Activated T-cell treated with anti-CD3 and anti-CD28 coated beads, Interleukin-2, amount 50 U/mL, for 72 hours (primary cell): ENCODE results near the gene PPP3R2. TPM values are rescaled to one million over a fixed set of nuclear protein-coding genes. Genes with fewer than 3 reads are reported as not detected.
"Not testable (repeated sequence)": the region's sequence is repeated elsewhere in the genome, so short reads cannot be mapped to it uniquely, and the experiment has no call there.

Experiments used
- ATAC-seq, 2 donors: fragments of 150-1000 bp; cut with Tn5 transposase; replicated peaks in 1 of 2; 2 replicates each; pipeline ENCODE4 v1.10.0; 2021; ENCODE audit warnings: moderate library complexity in 2 of 2, mild to moderate bottlenecking in 1 of 2
- DNase-seq, 2 donors: peaks; one replicate each; pipeline ENCODE4 v3.0.0; 2021 to 2022; ENCODE audit warnings: mixed read lengths in 1 of 2
- H3K27ac Mint-ChIP-seq: one replicate; pipeline ENCODE4 v1.8.0; 2022; ENCODE audit warnings: mild to moderate bottlenecking, moderate library complexity, mixed read lengths
- H3K27me3 Mint-ChIP-seq: one replicate; pipeline ENCODE4 v1.8.0; 2022; ENCODE audit warnings: low read depth, mixed read lengths
- H3K36me3 Mint-ChIP-seq, 2 donors: one replicate each; pipeline ENCODE4 v1.8.0; 2022; ENCODE audit warnings: mixed read lengths in 2 of 2, mild to moderate bottlenecking in 1 of 2; ENCODE audit not compliant: insufficient read depth in 2 of 2
- H3K4me1 Mint-ChIP-seq: one replicate; pipeline ENCODE4 v1.8.0; 2022; ENCODE audit warnings: low read depth, mixed read lengths
- H3K4me3 Mint-ChIP-seq, 2 donors: one replicate each; pipeline ENCODE4 v1.8.0; 2022; ENCODE audit warnings: mild to moderate bottlenecking in 2 of 2, mixed read lengths in 2 of 2, moderate library complexity in 2 of 2
- H3K9me3 Mint-ChIP-seq, 2 donors: one replicate each; pipeline ENCODE4 v1.8.0; 2022; ENCODE audit warnings: mixed read lengths in 2 of 2
- total RNA-seq, 2 donors: library from RNA; stranded (reverse); gene quantifications; one replicate each; pipeline ENCODE4 v1.2.3, GENCODE V29; 2022

The PPP3R2 gene
- total RNA-seq, 2 donors from 2014 or later: not detected

DNA sequence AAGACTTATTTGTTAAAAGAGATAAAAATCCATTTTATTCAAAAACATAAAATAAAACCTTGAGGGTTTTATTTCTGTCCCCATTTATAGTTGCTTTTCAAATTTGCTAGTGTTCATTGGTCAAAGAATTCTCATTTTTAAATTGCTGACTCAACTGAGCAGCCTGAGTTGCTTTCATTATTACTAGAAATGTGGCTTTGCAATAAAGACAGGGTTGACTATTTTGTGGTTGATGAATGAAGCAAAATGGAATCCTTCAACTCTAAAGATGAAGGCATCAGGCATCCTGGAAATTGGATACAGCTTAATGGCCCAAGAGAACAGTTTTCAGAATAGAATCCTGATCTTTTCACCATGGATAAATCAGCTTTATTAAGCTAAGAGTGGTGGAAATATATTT lies 23.9 kb upstream of the PPP3R2 start:
- DNase-seq (no peak), ATAC-seq (peak; percentile 41 to 71)
- Mint-ChIP-seq H3K27me3 (no peaks in the 10 kb centered on the region), H3K27ac (no peak overlapping the region), H3K36me3 (no peaks in the 10 kb centered on the region), H3K4me1 (no peaks in the 10 kb centered on the region), H3K9me3 (no peaks in the 10 kb centered on the region), H3K4me3 (no peak overlapping the region)

DNA sequence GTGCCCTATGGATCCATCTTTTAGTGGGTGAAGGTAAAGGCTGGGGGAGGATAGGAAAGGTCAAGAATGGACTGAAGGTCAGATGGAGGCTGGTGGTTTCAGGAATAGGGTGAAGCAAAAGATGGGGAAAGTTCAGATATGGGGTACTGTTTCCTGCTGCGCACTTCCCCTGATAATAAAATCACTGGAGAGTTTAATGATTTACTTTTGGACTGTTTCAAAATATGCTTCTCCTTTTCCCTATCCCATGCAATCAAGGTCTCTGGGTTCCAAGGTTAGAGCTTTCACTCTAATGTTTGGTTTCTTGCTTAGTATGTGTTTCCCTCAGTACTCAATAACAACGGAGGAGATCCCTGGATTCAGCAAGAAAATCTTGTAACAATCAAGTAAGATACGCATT lies 10.8 kb upstream of the PPP3R2 start:
- Mint-ChIP-seq H3K9me3 (no peaks in the 10 kb centered on the region), H3K27ac (no peak overlapping the region), H3K36me3 (no peaks in the 10 kb centered on the region), H3K27me3 (peaks cover 6% of the 10 kb centered on the region), H3K4me3 (no peak overlapping the region), H3K4me1 (no peaks in the 10 kb centered on the region)
- DNase-seq (no peak), ATAC-seq (no peak)

DNA sequence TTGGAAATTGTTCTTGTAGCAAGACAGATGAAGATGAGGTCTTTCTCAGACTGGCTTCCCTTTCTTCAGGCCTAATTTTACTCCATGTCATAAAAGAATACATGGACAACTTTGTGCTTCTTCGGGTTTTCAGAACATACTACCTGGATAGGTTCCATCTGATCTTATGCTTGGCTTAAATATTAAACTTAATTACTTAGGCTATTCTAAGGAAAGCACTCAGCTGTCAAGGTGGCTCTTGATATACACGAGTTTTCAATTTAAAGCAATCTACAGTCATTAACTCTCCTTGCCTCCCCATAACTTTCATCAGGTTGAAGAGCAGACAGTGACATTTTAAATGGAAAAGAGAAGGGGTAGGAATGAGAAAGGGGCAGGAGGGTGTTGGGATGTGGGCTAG lies 9.5 kb upstream of the PPP3R2 start:
- Mint-ChIP-seq H3K27ac (no peak overlapping the region), H3K36me3 (no peaks in the 10 kb centered on the region), H3K4me3 (no peak overlapping the region), H3K9me3 (no peaks in the 10 kb centered on the region), H3K27me3 (peaks cover 6% of the 10 kb centered on the region), H3K4me1 (no peaks in the 10 kb centered on the region)
- DNase-seq (no peak), ATAC-seq (no peak)

DNA sequence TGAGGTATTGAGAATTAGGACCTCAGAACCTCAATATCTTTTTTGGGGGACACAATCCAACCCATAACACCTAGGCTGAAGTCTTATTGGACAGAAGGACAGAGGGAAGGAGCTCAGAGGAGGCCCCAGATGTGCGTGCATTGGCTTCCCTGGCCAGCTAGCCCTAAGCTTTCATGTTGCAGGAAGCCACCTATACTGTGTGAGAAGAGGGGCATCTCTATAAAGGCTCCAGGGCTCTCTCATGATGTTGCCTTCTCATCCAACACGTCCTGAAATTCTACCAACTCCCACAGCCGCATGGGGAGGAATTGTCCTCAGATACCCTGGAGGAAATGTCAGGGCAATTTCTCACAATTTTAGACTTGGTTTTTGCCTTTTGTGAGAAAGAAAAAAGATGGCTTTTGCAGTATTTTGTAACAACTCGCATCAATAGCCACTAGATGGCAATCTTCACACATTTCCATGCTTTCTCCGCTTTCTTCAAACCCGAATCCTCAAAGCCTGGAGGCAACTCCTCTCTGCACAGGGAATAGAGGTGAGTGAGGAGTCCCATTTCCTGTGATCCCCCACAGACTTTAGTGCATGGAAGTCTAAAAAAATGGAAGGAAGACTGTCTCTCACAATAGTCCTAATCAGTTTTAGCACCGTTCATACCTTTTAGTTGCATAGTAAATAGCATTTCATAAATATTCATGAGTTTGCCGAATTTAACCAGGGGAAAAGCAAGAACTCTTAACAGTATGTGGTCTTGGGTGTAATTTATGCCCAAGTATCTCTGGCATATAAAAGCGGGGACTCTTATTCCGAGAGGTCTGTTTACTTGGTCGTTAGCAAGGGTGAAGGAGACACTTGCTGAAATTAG lies 7.4 kb upstream of the PPP3R2 start:
- Mint-ChIP-seq H3K4me3 (peak overlapping the region in 1 of 2 donors; percentile 22), H3K9me3 (no peaks in the 10 kb centered on the region), H3K36me3 (no peaks in the 10 kb centered on the region), H3K27me3 (peaks cover 6% of the 10 kb centered on the region), H3K4me1 (no peaks in the 10 kb centered on the region), H3K27ac (no peak overlapping the region)
- ATAC-seq (peak; percentile 37 to 39), DNase-seq (no peak)

DNA sequence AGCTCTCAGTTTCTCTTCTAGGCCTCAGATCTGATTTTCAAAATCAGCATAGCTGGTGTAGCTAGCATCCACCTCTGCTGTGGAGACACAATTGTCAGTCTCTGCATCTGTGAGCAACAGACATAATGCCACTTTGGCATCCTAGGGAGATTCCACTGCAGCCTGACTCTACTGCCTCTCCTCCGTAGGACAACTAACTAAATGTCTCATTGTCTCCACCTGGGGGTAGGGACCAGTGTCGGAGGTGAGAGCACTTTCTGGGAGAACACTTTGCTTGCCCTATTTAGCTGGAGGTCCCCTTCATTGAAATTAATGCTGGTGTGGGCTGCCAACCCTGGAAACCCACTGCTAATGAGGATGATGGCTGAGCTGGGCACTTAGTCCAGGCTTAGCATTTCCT lies 1.4 kb downstream of the PPP3R2 start:
- no peak overlapping the region for H3K4me3 Mint-ChIP-seq
- ATAC-seq (no peak), DNase-seq (no peak)
- no peak overlapping the region for H3K27ac Mint-ChIP-seq
- H3K27me3 Mint-ChIP-seq: no peaks in the 10 kb centered on the region
- no peaks in the 10 kb centered on the region for H3K9me3 Mint-ChIP-seq
- H3K36me3 Mint-ChIP-seq: no peaks in the 10 kb centered on the region
- no peaks in the 10 kb centered on the region for H3K4me1 Mint-ChIP-seq

DNA sequence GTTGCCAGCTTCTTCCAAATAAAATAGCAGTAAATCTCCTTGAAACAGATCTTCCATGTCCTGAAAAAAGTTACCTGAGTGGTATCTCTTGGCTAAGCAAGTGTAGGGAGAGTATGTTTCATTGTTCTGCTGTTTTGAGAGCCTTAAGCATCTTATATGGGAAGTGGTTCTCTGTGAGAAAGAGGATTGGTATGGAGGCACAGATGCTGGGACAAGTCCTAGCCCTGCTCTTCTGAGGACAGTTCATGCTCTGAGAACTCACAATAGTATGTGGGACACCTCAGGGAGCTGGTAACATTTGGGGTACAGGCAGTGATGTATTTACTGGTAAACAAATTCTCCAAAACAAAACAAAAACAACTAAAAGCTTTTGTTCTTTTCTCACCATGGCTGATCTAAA lies 2.0 kb downstream of the PPP3R2 start:
- Mint-ChIP-seq H3K4me3 (no peak overlapping the region), H3K27me3 (no peaks in the 10 kb centered on the region), H3K4me1 (no peaks in the 10 kb centered on the region), H3K9me3 (no peaks in the 10 kb centered on the region), H3K36me3 (no peaks in the 10 kb centered on the region), H3K27ac (no peak overlapping the region)
- DNase-seq (no peak), ATAC-seq (no peak)

DNA sequence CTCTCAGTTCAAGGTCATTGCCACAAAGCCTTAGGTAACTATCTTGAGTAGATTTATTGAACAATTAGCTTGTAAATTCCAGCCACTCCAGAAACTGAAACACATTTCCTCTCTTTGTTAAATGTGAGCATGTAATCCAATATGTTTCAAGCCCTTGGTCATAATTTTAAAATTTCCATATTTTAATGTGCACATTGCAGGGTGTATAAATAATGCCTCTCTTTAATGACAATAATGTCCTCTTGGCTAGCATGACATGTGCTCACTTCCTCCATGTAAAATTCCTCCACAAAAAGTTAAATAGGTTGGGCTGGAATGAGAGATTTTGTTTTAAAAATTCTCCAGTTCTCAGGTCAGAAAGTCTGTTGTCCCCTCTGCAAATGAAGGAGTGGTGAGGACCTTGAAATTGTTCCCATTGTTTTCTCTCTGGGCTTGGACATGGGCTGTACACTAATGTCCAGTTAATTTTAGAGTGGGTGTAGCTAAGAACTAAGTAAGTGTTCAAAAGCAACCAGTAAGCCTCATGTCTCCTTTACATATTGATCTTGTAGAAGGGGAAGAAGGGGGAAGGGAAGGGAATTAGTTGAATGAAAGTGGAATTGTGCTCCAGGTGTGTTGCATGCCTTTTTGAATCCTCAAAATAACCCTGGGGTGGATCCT lies 2.9 kb downstream of the PPP3R2 start:
- DNase-seq (no peak), ATAC-seq (no peak)
- Mint-ChIP-seq H3K4me1 (peaks cover 2% of the 10 kb centered on the region), H3K27me3 (no peaks in the 10 kb centered on the region), H3K9me3 (no peaks in the 10 kb centered on the region), H3K27ac (no peak overlapping the region), H3K4me3 (no peak overlapping the region), H3K36me3 (no peaks in the 10 kb centered on the region)

DNA sequence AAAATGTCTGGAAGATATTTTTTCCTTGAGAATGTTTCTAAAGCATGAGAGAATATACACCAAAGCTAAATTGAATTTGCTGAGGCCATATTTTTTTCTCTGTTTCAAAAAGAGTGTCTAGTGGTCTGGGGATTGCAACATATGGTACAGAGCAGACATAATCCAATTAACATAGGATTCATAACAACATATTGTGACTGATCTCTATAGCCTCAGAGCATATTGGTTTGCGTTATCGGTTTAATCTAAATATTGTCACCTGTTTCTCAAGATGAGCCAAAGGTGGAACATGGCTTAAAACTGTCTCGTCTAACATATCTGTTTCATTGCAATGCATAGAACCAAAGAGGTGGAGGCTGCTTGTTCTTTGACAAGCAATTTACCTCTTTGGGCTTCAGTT lies 3.9 kb downstream of the PPP3R2 start:
- Mint-ChIP-seq H3K4me3 (no peak overlapping the region), H3K9me3 (peaks cover 0 to 2% of the 10 kb centered on the region in 2 donors), H3K4me1 (peaks cover 12% of the 10 kb centered on the region), H3K27ac (no peak overlapping the region), H3K36me3 (no peaks in the 10 kb centered on the region), H3K27me3 (no peaks in the 10 kb centered on the region)
- ATAC-seq (no peak), DNase-seq (no peak)

DNA sequence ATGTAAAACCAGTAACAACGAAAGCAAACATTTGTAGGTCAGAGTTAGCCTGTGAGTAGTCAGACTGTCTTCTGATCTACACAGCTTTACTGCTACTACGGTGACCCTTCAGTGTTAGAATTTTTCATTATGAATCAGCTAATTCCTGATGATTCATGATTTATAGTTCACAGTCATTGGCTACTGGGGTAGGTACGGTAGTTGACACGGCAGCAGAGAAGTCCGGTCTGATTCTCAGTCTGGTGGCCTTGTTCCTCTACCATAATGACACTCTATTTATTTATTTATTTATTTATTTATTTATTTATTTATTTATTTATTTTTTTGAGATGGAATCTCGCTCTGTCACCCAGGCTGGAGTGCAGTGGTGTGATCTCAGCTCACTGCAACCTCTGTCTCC lies 4.7 kb downstream of the PPP3R2 start:
- H3K27me3 Mint-ChIP-seq, DNase-seq, H3K36me3 Mint-ChIP-seq, H3K27ac Mint-ChIP-seq, ATAC-seq, H3K4me3 Mint-ChIP-seq, H3K9me3 Mint-ChIP-seq: not testable (repeated sequence)
- H3K4me1 Mint-ChIP-seq: peaks cover 17% of the 10 kb centered on the region

DNA sequence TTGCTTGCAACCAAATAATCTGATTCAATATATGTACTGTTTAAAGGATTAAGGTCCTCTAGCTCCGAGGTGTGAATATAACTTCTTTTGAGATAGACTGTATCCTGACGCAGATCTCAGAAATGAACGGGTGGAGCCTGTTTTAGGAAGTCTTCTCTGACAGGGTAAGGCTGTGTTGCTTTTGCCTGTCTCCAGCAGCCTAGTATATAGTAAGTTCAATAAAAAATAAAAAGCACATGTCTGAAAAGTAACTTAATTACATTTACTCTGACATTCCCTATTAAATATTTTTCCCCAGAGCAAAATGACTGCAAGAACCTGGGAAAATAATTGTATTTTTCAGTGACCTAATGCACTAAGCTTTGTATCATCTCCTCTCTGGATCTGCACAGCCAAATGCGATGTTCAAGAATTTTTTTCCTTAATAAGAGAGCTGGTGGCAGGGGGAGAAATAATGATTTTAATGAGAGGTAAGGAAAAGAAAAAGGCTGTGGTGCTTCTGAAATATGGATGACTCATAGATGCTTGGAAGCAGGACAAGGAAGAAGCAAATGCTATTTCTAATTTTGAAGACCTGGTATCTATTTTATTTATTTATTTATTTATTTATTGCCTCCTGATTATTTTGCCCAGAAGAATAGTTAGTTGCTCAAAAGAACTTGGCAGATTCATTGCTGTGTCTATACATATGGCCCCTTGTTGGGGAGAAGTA lies 7.3 kb downstream of the PPP3R2 start:
- no peaks in the 10 kb centered on the region for H3K27me3 Mint-ChIP-seq
- H3K36me3 Mint-ChIP-seq: no peaks in the 10 kb centered on the region
- ATAC-seq (no peak), DNase-seq (no peak)
- H3K4me1 Mint-ChIP-seq: peaks cover 17% of the 10 kb centered on the region
- H3K9me3 Mint-ChIP-seq: peaks cover 2 to 7% of the 10 kb centered on the region in 2 donors
- H3K27ac Mint-ChIP-seq: no peak overlapping the region
- no peak overlapping the region for H3K4me3 Mint-ChIP-seq

DNA sequence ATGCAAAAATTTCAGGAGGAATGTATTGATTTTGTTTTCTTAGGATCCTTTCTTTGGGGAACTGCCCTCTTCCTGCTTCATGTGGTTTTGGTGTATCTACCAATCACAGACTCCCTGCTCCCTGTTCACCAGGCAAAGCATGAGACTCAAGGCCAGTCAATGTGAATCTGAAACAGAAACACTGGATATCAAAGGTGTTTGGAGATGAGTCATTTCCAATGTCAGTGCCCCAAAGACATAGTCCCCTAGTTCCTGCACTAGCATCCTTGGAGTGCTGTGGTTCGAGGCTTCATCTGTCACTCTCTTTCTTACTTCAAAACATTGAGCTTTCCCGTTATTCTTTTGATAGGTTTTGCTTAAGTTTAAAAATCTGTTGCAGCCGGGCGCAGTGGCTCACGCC lies 8.1 kb downstream of the PPP3R2 start:
- H3K4me1 Mint-ChIP-seq: peaks cover 17% of the 10 kb centered on the region
- DNase-seq (peak; percentile 15 to 25), ATAC-seq (peak; percentile 95 to 97)
- peaks cover 2 to 7% of the 10 kb centered on the region in 2 donors for H3K9me3 Mint-ChIP-seq
- no peaks in the 10 kb centered on the region for H3K36me3 Mint-ChIP-seq
- no peak overlapping the region for H3K27ac Mint-ChIP-seq
- no peaks in the 10 kb centered on the region for H3K27me3 Mint-ChIP-seq
- H3K4me3 Mint-ChIP-seq: peak overlapping the region in 1 of 2 donors; percentile 10

DNA sequence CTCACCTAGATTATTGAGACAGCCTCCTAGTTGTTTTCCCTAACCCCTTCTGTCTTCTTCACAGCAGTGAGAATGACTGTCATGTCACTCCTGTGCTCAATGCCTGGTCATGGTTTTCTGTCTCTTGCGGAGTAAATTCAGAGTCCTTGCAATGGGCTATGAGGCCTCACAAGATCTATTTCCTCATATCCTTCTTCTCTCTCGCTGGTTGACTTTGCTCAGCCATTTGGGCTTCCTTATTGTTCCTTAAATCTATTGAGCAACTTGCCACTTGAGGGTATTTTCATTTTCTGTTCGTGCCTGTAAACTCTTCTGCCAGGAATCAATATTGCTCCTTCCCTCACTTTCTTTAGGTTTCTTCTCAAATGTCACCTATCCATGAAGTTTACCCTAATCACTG lies 9.0 kb downstream of the PPP3R2 start:
- peaks cover 17% of the 10 kb centered on the region for H3K4me1 Mint-ChIP-seq
- no peak for DNase-seq
- no peak overlapping the region for H3K4me3 Mint-ChIP-seq
- no peaks in the 10 kb centered on the region for H3K27me3 Mint-ChIP-seq
- H3K36me3 Mint-ChIP-seq: no peaks in the 10 kb centered on the region
- no peak overlapping the region for H3K27ac Mint-ChIP-seq
- ATAC-seq: no peak
- H3K9me3 Mint-ChIP-seq: peaks cover 2 to 7% of the 10 kb centered on the region in 2 donors

DNA sequence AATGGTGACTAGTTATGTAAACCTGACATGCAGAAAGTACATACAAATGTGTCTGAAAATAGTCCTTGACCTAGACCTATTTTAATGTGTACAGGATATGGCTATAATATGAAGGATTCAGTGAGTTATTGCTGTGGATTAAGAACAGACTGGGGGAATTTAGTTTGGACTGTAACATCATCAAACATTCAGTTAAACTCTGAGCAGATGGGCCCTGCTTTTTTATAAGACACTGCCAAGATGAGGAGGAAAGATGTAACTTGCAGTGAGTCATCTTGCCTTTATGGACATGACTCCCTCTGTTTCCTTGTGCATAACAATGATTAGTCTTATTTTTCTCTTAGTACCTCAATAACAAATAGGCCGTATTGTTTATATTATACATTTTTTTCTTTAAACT lies 12.2 kb downstream of the PPP3R2 start:
- DNase-seq: no peak
- no peak overlapping the region for H3K27ac Mint-ChIP-seq
- H3K27me3 Mint-ChIP-seq: no peaks in the 10 kb centered on the region
- peaks cover 17% of the 10 kb centered on the region for H3K4me1 Mint-ChIP-seq
- H3K9me3 Mint-ChIP-seq: peaks cover 2 to 7% of the 10 kb centered on the region in 2 donors
- H3K4me3 Mint-ChIP-seq: no peak overlapping the region
- no peak for ATAC-seq
- H3K36me3 Mint-ChIP-seq: no peaks in the 10 kb centered on the region
